Measurements from ENCODE around the gene BAAT. TPM values are rescaled to one million over a fixed set of nuclear protein-coding genes. Genes with fewer than 3 reads are reported as not detected.

Gene BAAT
- total and polyA plus RNA-seq, 4 donors = 0.03 to 0.37 (median 0.21) TPM

- 75 to 84% methylated on average over 1 of the region's 1 CpG for WGBS, 2 donors
- no peaks in the 10 kb centered on the region for H3K9me3 ChIP-seq (ENCODE audit: control insufficient read depth in 4 of 4, insufficient read depth in 3 of 4, low read length in 3 of 4)
- ATAC-seq (ENCODE audit: insufficient read depth, low FRiP score) = no peak
Measured at GRCh38 chr9:101359679-101360078, 25.1 kb downstream of the BAAT start.

GRCh38 chr9:101356619-101357018, 28.2 kb downstream of the BAAT start:
- ATAC-seq (ENCODE audit: insufficient read depth, low FRiP score) (no peak), DNase-seq (no peak)
- no peaks in the 10 kb centered on the region for H3K4me1 ChIP-seq (ENCODE audit: control insufficient read depth in 5 of 5, insufficient read depth in 5 of 5, low read length in 5 of 5)
- WGBS, 2 donors = 33 to 46% methylated on average over 1 of the region's 1 CpG
- H3K27ac ChIP-seq (ENCODE audit: low read depth in 1 of 2, low read length in 1 of 2) = no peak overlapping the region
- H3K9me3 ChIP-seq (ENCODE audit: control insufficient read depth in 4 of 4, insufficient read depth in 3 of 4, low read length in 3 of 4) = no peaks in the 10 kb centered on the region
- H3K36me3 ChIP-seq (ENCODE audit: control insufficient read depth in 4 of 4, insufficient read depth in 4 of 4, low read length in 4 of 4) = no peaks in the 10 kb centered on the region
- no peak for TF ChIP-seq CTCF (IDR thresholded peaks at IDR 0.05; ENCODE audit: control extremely low read depth, extremely low read depth)
- no peaks in the 10 kb centered on the region for H3K27me3 ChIP-seq (ENCODE audit: control insufficient read depth in 3 of 3, insufficient read depth in 3 of 3, low read length in 2 of 3)
- H3K9ac ChIP-seq (ENCODE audit: insufficient read depth in 1 of 2, low read length in 2 of 2) = no peak overlapping the region
- H3K4me3 ChIP-seq = no peak overlapping the region

More at GRCh38 chr9:101359679-101360078, 25.1 kb downstream of the BAAT start:
- H3K36me3 ChIP-seq (ENCODE audit: control insufficient read depth in 4 of 4, insufficient read depth in 4 of 4, low read length in 4 of 4) = no peaks in the 10 kb centered on the region
- H3K9ac ChIP-seq (ENCODE audit: insufficient read depth in 1 of 2, low read length in 2 of 2) = no peak overlapping the region
- no peak for DNase-seq
- no peak overlapping the region for H3K4me3 ChIP-seq
- H3K4me1 ChIP-seq (ENCODE audit: control insufficient read depth in 5 of 5, insufficient read depth in 5 of 5, low read length in 5 of 5) = no peaks in the 10 kb centered on the region
- no peak overlapping the region for H3K27ac ChIP-seq (ENCODE audit: low read depth in 1 of 2, low read length in 1 of 2)
- TF ChIP-seq CTCF (IDR thresholded peaks at IDR 0.05; ENCODE audit: control extremely low read depth, extremely low read depth) = no peak
- H3K27me3 ChIP-seq (ENCODE audit: control insufficient read depth in 3 of 3, insufficient read depth in 3 of 3, low read length in 2 of 3) = no peaks in the 10 kb centered on the region

GRCh38 chr9:101354765-101355708, 29.8 kb downstream of the BAAT start:
- DNase-seq = no peak
- Histone ChIP-seq H3K9ac (ENCODE audit: insufficient read depth in 1 of 2, low read length in 2 of 2) (no peak overlapping the region), H3K36me3 (ENCODE audit: control insufficient read depth in 4 of 4, insufficient read depth in 4 of 4, low read length in 4 of 4) (no peaks in the 10 kb centered on the region), H3K4me3 (no peak overlapping the region), H3K9me3 (ENCODE audit: control insufficient read depth in 4 of 4, insufficient read depth in 3 of 4, low read length in 3 of 4) (no peaks in the 10 kb centered on the region), H3K27ac (ENCODE audit: low read depth in 1 of 2, low read length in 1 of 2) (no peak overlapping the region), H3K4me1 (ENCODE audit: control insufficient read depth in 5 of 5, insufficient read depth in 5 of 5, low read length in 5 of 5) (no peaks in the 10 kb centered on the region), H3K27me3 (ENCODE audit: control insufficient read depth in 3 of 3, insufficient read depth in 3 of 3, low read length in 2 of 3) (no peaks in the 10 kb centered on the region)
- no peak for TF ChIP-seq CTCF (IDR thresholded peaks at IDR 0.05; ENCODE audit: control extremely low read depth, extremely low read depth)
- 68 to 73% methylated on average over 7 of the region's 7 CpGs for WGBS, 2 donors
- ATAC-seq (ENCODE audit: insufficient read depth, low FRiP score) = no peak

Data from lung (tissue), 12 donors.